Subcutaneous abdominal adipose tissue (tissue), 5 donors: Measurements from ENCODE around the gene TESK1.

Source experiments
- H3K27ac ChIP-seq: one replicate; pipeline ENCODE4 v1.7.0; 2013; ENCODE audit warnings: low read depth, mild to moderate bottlenecking, inconsistent platforms, low read length, moderate library complexity
- H3K27me3 ChIP-seq, 5 donors: one replicate each; pipeline ENCODE4 v1.7.0; 2013; ENCODE audit warnings: low read length in 5 of 5, inconsistent platforms in 1 of 5; ENCODE audit not compliant: control insufficient read depth in 5 of 5, insufficient read depth in 4 of 5
- H3K36me3 ChIP-seq, 5 donors: one replicate each; pipeline ENCODE4 v1.7.0; 2013; ENCODE audit warnings: low read length in 5 of 5; ENCODE audit not compliant: control insufficient read depth in 5 of 5, insufficient read depth in 5 of 5
- H3K4me1 ChIP-seq, 5 donors: one replicate each; pipeline ENCODE4 v1.7.0; 2013; ENCODE audit warnings: low read length in 5 of 5, mild to moderate bottlenecking in 3 of 5, moderate library complexity in 1 of 5; ENCODE audit not compliant: control insufficient read depth in 5 of 5, insufficient read depth in 5 of 5
- H3K4me3 ChIP-seq, 5 donors: one replicate each; pipeline ENCODE4 v1.7.0; 2013; ENCODE audit warnings: low read length in 5 of 5, low read depth in 1 of 5
- H3K9ac ChIP-seq, 5 donors: one replicate each; pipeline ENCODE4 v1.7.0; 2013; ENCODE audit warnings: low read length in 5 of 5, mild to moderate bottlenecking in 4 of 5, moderate library complexity in 3 of 5
- H3K9me3 ChIP-seq, 5 donors: one replicate each; pipeline ENCODE4 v1.7.0; 2013; ENCODE audit warnings: low read length in 5 of 5; ENCODE audit not compliant: control insufficient read depth in 5 of 5
- donor health status: healthy.
- donor health status: healthy.
- donor health status: healthy.
- donor health status: healthy.
- donor health status: healthy.

TESK1 gene

GRCh38 chr9:35599763-35600604 lies 5.1 kb upstream of the TESK1 start:
- Histone ChIP-seq H3K4me3 (no peak overlapping the region), H3K27me3 (no peaks in the 10 kb centered on the region), H3K4me1 (peaks cover 9 to 48% (median 42%) of the 10 kb centered on the region in 5 donors), H3K9ac (peak overlapping the region in 1 of 5 donors; percentile 17), H3K36me3 (no peaks in the 10 kb centered on the region), H3K9me3 (no peaks in the 10 kb centered on the region), H3K27ac (peak overlapping the region; percentile 50)

- Histone ChIP-seq H3K4me3 (peak overlapping the region; percentile 54 to 81 (median 66)), H3K9me3 (no peaks in the 10 kb centered on the region), H3K4me1 (peaks cover 9 to 66% (median 59%) of the 10 kb centered on the region in 5 donors), H3K36me3 (peaks cover 0 to 18% (median 16%) of the 10 kb centered on the region in 5 donors), H3K27me3 (no peaks in the 10 kb centered on the region), H3K27ac (peak overlapping the region; percentile 95), H3K9ac (peak overlapping the region; percentile 6 to 76 (median 62))
These were observed 1.5 kb upstream of the TESK1 start for GRCh38 chr9:35603506-35603985.

- Histone ChIP-seq H3K9me3 (no peaks in the 10 kb centered on the region), H3K9ac (peak overlapping the region; percentile 72 to 89 (median 81))
These were observed 980 bp upstream of the TESK1 start for GRCh38 chr9:35603986-35604577.

GRCh38 chr9:35605351-35606137 lies 482 bp downstream of the TESK1 start:
- Histone ChIP-seq H3K4me1 (peaks cover 9 to 63% (median 49%) of the 10 kb centered on the region in 5 donors), H3K27me3 (no peaks in the 10 kb centered on the region), H3K36me3 (peaks cover 0 to 36% (median 29%) of the 10 kb centered on the region in 5 donors)

More at GRCh38 chr9:35603986-35604577, 980 bp upstream of the TESK1 start:
- Histone ChIP-seq H3K27ac (peak overlapping the region; percentile 95), H3K4me1 (peaks cover 9 to 65% (median 54%) of the 10 kb centered on the region in 5 donors), H3K27me3 (no peaks in the 10 kb centered on the region), H3K36me3 (peaks cover 0 to 24% (median 21%) of the 10 kb centered on the region in 5 donors), H3K4me3 (peak overlapping the region; percentile 64 to 98 (median 87))

GRCh38 chr9:35606138-35606504 lies 1.1 kb downstream of the TESK1 start:
- Histone ChIP-seq H3K27ac (peak overlapping the region; percentile 65), H3K9me3 (no peaks in the 10 kb centered on the region), H3K27me3 (no peaks in the 10 kb centered on the region), H3K4me1 (peaks cover 9 to 62% (median 47%) of the 10 kb centered on the region in 5 donors), H3K4me3 (peak overlapping the region; percentile 58 to 79 (median 69)), H3K36me3 (peaks cover 0 to 36% (median 29%) of the 10 kb centered on the region in 5 donors), H3K9ac (peak overlapping the region; percentile 52 to 93 (median 86))

More at GRCh38 chr9:35605351-35606137, 482 bp downstream of the TESK1 start:
- H3K9me3 ChIP-seq: no peaks in the 10 kb centered on the region
- H3K9ac ChIP-seq: peak overlapping the region; percentile 52 to 93 (median 86)
- peak overlapping the region; percentile 58 to 79 (median 69) for H3K4me3 ChIP-seq
- peak overlapping the region; percentile 65 for H3K27ac ChIP-seq

GRCh38 chr9:35606726-35607125 lies 1.7 kb downstream of the TESK1 start:
- Histone ChIP-seq H3K27ac (peak overlapping the region; percentile 65), H3K36me3 (peaks cover 0 to 36% (median 29%) of the 10 kb centered on the region in 5 donors), H3K4me1 (peaks cover 9 to 62% (median 47%) of the 10 kb centered on the region in 5 donors)

GRCh38 chr9:35608221-35608620 lies 3.2 kb downstream of the TESK1 start:
- no peaks in the 10 kb centered on the region for H3K27me3 ChIP-seq
- peaks cover 7 to 56% (median 40%) of the 10 kb centered on the region in 5 donors for H3K4me1 ChIP-seq
- no peaks in the 10 kb centered on the region for H3K9me3 ChIP-seq
- H3K4me3 ChIP-seq: no peak overlapping the region
- H3K36me3 ChIP-seq: peaks cover 0 to 36% (median 29%) of the 10 kb centered on the region in 5 donors
- peak overlapping the region in 1 of 5 donors; percentile 5 for H3K9ac ChIP-seq
- no peak overlapping the region for H3K27ac ChIP-seq

More at GRCh38 chr9:35606726-35607125, 1.7 kb downstream of the TESK1 start:
- Histone ChIP-seq H3K9ac (peak overlapping the region in 3 of 5 donors; percentile 42 to 86 (median 63)), H3K9me3 (no peaks in the 10 kb centered on the region), H3K4me3 (peak overlapping the region in 4 of 5 donors; percentile 15 to 72 (median 45)), H3K27me3 (no peaks in the 10 kb centered on the region)

- Histone ChIP-seq H3K36me3 (peaks cover 0 to 36% (median 29%) of the 10 kb centered on the region in 5 donors), H3K27me3 (no peaks in the 10 kb centered on the region), H3K27ac (peak overlapping the region; percentile 41), H3K4me3 (no peak overlapping the region), H3K9me3 (no peaks in the 10 kb centered on the region), H3K4me1 (peaks cover 2 to 50% (median 34%) of the 10 kb centered on the region in 5 donors), H3K9ac (peak overlapping the region in 1 of 5 donors; percentile 3)
These were observed 4.1 kb downstream of the TESK1 start for GRCh38 chr9:35609001-35609819.

- H3K36me3 ChIP-seq: peaks cover 0 to 36% (median 29%) of the 10 kb centered on the region in 5 donors
- peak overlapping the region; percentile 41 for H3K27ac ChIP-seq
- H3K9me3 ChIP-seq: no peaks in the 10 kb centered on the region
- H3K27me3 ChIP-seq: no peaks in the 10 kb centered on the region
- no peak overlapping the region for H3K4me3 ChIP-seq
- H3K4me1 ChIP-seq: peaks cover 0 to 44% (median 30%) of the 10 kb centered on the region in 5 donors
- H3K9ac ChIP-seq: no peak overlapping the region
These were observed 4.7 kb downstream of the TESK1 start for GRCh38 chr9:35609820-35610163.
